ENCODE measurements around the gene MAP3K3. TPM values are rescaled to one million over a fixed set of nuclear protein-coding genes. Genes with fewer than 3 reads are reported as not detected.
A peak's percentile ranks its signal among the peaks of the same experiment; 100 is the strongest.
"Not testable (repeated sequence)": the region's sequence is repeated elsewhere in the genome, so short reads cannot be mapped to it uniquely, and the experiment has no call there.

The MAP3K3 gene
- total and polyA plus RNA-seq, 2 experiments from 2014 or later, result 8.6 to 36.7 TPM

DNA sequence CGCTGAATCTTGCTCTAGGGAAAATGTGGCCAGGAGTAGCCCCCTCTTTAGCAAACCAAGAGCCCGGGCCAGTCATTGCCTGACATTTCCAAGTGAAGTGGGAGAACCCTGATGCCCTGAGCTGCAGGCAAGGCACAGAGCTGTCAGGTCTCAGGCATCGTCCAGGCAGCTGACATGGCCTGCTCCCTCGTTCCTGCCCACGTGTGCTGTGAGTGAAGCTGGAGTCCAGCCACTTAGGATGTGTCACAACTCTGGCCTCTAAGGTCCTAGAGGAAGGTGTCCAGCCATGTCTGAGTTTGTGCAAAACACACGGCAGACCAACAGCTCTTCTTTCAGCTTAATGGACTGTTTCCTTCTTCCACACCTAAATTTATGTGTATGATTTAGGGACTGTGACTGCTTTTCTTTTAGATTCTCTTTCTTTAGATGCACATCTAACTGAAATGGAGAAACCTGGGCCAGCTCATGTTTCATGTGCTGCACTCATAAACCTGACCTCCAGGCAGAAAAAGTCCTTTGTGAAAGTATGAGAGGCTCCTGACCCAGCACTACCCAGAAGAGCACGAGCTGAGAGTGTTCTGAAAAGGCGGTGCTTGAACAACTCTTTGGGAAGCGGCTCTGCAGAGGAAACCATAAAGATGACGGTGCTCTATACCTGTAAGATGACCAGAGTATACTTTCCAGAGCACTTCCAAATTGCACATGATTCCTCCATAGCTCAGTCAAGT is 92.5 kb downstream of the MAP3K3 start:
- Histone ChIP-seq H3K27me3 (replicated peaks; ENCODE audit: insufficient read depth) (no peaks in the 10 kb centered on the region), H2AFZ (no peak overlapping the region), H3K9me2 (ENCODE audit: insufficient read depth) (no peaks in the 10 kb centered on the region), H3K9me3 (ENCODE audit: low read depth) (no peaks in the 10 kb centered on the region), H3K4me2 (ENCODE audit: unreplicated experiment) (no peak overlapping the region), H4K20me1 (ENCODE audit: insufficient read depth) (no peaks in the 10 kb centered on the region), H3K36me3 (ENCODE audit: low read depth) (0 out of 2 replicates have a peak, but pooled peaks cover under 1% of the 10 kb centered on the region), H3F3A (ENCODE audit: insufficient read depth) (no peaks in the 10 kb centered on the region), H3K79me2 (ENCODE audit: insufficient read depth) (no peaks in the 10 kb centered on the region), H3K4me1 (ENCODE audit: insufficient read depth) (no peaks in the 10 kb centered on the region), H3K9ac (no peak overlapping the region), H3K4me3 (no peak overlapping the region), H3K27ac (no peak overlapping the region)
- no peak for TF ChIP-seq EZH2phosphoT487 (IDR thresholded peaks at IDR 0.05; ENCODE audit: insufficient read depth, low read depth)
- no peak for TF ChIP-seq EZH2 (IDR thresholded peaks at IDR 0.05; ENCODE audit: insufficient read depth, poor library complexity, severe bottlenecking)
- 79% methylated on average over 10 of the region's 10 CpGs for WGBS, 2 experiments (ENCODE audit: low coverage in 1 of 2, low lambda C conversion rate in 2 of 2, missing lambda C conversion rate in 2 of 2)
- peak; percentile 52 for DNase-seq
- in situ Hi-C loops (cut with MboI), result no loop called here

- Histone ChIP-seq H3K9ac (no peak overlapping the region), H3K4me3 (no peak overlapping the region), H3K27ac (no peak overlapping the region), H3K79me2 (ENCODE audit: insufficient read depth) (no peaks in the 10 kb centered on the region), H3K4me2 (ENCODE audit: unreplicated experiment) (no peak overlapping the region), H3K27me3 (replicated peaks; ENCODE audit: insufficient read depth) (no peaks in the 10 kb centered on the region), H4K20me1 (ENCODE audit: insufficient read depth) (no peaks in the 10 kb centered on the region), H3K9me2 (ENCODE audit: insufficient read depth) (no peaks in the 10 kb centered on the region), H3K4me1 (ENCODE audit: insufficient read depth) (no peaks in the 10 kb centered on the region), H3K36me3 (ENCODE audit: low read depth) (no peaks in the 10 kb centered on the region), H3K9me3 (ENCODE audit: low read depth) (no peaks in the 10 kb centered on the region), H3F3A (ENCODE audit: insufficient read depth) (no peaks in the 10 kb centered on the region), H2AFZ (no peak overlapping the region)
- 82 to 84% methylated on average over 3 of the region's 3 CpGs for WGBS, 2 experiments (ENCODE audit: low coverage in 1 of 2, low lambda C conversion rate in 2 of 2, missing lambda C conversion rate in 2 of 2)
- TF ChIP-seq EZH2phosphoT487 (IDR thresholded peaks at IDR 0.05; ENCODE audit: insufficient read depth, low read depth), result no peak
- TF ChIP-seq EZH2 (IDR thresholded peaks at IDR 0.05; ENCODE audit: insufficient read depth, poor library complexity, severe bottlenecking), result no peak
- in situ Hi-C loops (cut with MboI), result no loop called here
- DNase-seq, result no peak
These were observed 94.2 kb downstream of the MAP3K3 start for GRCh38 chr17:63716426-63716825.

DNA sequence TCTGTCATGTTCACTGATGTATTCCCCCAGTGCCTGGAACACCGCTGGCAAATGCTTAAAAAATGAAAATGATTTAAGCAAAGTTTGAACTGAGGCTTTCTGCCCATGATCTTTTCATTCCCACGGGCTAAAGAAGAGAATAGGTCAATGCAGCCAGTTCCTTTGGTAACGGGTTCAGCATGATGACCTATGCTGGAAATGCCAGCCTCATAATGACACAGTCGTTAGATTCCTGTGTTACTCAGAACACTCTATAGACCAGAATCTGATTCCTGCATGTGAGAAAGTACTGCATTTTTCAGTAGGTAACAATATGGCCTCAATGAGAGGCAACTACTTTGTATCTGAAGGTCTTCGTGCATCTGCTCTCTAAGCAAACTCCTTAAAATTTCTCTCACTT is 96.8 kb downstream of the MAP3K3 start:
- Histone ChIP-seq H3K27ac (no peak overlapping the region), H3K4me2 (ENCODE audit: unreplicated experiment) (no peak overlapping the region)
- in situ Hi-C loops (cut with MboI), result no loop called here

GRCh38 chr17:63720194-63720593 is 98.0 kb downstream of the MAP3K3 start:
- H3K4me2 ChIP-seq (ENCODE audit: unreplicated experiment); H3K9me3 ChIP-seq (ENCODE audit: low read depth); H3K27ac ChIP-seq; H4K20me1 ChIP-seq (ENCODE audit: insufficient read depth); H3K9me2 ChIP-seq (ENCODE audit: insufficient read depth); H3K79me2 ChIP-seq (ENCODE audit: insufficient read depth); H3K27me3 ChIP-seq (replicated peaks; ENCODE audit: insufficient read depth); H3K4me1 ChIP-seq (ENCODE audit: insufficient read depth); DNase-seq; H3K36me3 ChIP-seq (ENCODE audit: low read depth); H2AFZ ChIP-seq; H3K4me3 ChIP-seq; in situ Hi-C loops (cut with MboI); H3F3A ChIP-seq (ENCODE audit: insufficient read depth); H3K9ac ChIP-seq: not testable (repeated sequence)
- WGBS, 2 experiments (ENCODE audit: low coverage in 1 of 2, low lambda C conversion rate in 2 of 2, missing lambda C conversion rate in 2 of 2), result 94 to 100% methylated on average over 5 of the region's 5 CpGs

More for the DNA sequence above, 96.8 kb downstream of the MAP3K3 start:
- 88% methylated on average over 5 of the region's 5 CpGs for WGBS, 2 experiments (ENCODE audit: low coverage in 1 of 2, low lambda C conversion rate in 2 of 2, missing lambda C conversion rate in 2 of 2)
- Histone ChIP-seq H3K79me2 (ENCODE audit: insufficient read depth) (no peaks in the 10 kb centered on the region), H3K27me3 (replicated peaks; ENCODE audit: insufficient read depth) (no peaks in the 10 kb centered on the region), H3K9me3 (ENCODE audit: low read depth) (no peaks in the 10 kb centered on the region), H3K4me3 (no peak overlapping the region), H2AFZ (no peak overlapping the region), H3K9ac (no peak overlapping the region), H3K9me2 (ENCODE audit: insufficient read depth) (no peaks in the 10 kb centered on the region), H3K36me3 (ENCODE audit: low read depth) (0 out of 2 replicates have a peak, but pooled peaks cover 4% of the 10 kb centered on the region), H3F3A (ENCODE audit: insufficient read depth) (no peaks in the 10 kb centered on the region), H3K4me1 (ENCODE audit: insufficient read depth) (no peaks in the 10 kb centered on the region), H4K20me1 (ENCODE audit: insufficient read depth) (no peaks in the 10 kb centered on the region)
- no peak for DNase-seq
- TF ChIP-seq EZH2 (IDR thresholded peaks at IDR 0.05; ENCODE audit: insufficient read depth, poor library complexity, severe bottlenecking) (no peak), EZH2phosphoT487 (IDR thresholded peaks at IDR 0.05; ENCODE audit: insufficient read depth, low read depth) (no peak)
